ENCODE data around the gene TAS2R3.

- TF ChIP-seq SIN3A (IDR thresholded peaks at IDR 0.05; ENCODE audit: borderline replicate concordance, insufficient read depth, low read length) (no peak), REST (IDR thresholded peaks at IDR 0.05; ENCODE audit: insufficient read depth in 1 of 2, low read depth in 2 of 2, low read length in 2 of 2) (no peak)
These were observed 25.3 kb upstream of the TAS2R3 start for GRCh38 chr7:141738592-141739013.
